HL-60/S4 treated with retinoic acid at 250 ng/mL for 4 days and 3 days (cell line): ENCODE measurements around the gene TMEM175.

Source experiments
- in situ Hi-C: fragments of 300-500 bp; cut with MboI; formaldehyde crosslinking; loops from 2 replicates; pipeline ENCODE4 v1.7.0; 2022; ENCODE audit warnings: low sequenced_read_pairs

The TMEM175 gene

GRCh38 chr4:945274-946102, 13.2 kb downstream of the TMEM175 start:
- in situ Hi-C loops = no loop called here

GRCh38 chr4:946103-946450, 13.8 kb downstream of the TMEM175 start:
- in situ Hi-C loops = no loop called here

GRCh38 chr4:946517-947471, 14.5 kb downstream of the TMEM175 start:
- in situ Hi-C loops = no loop called here

GRCh38 chr4:947491-947971, 15.3 kb downstream of the TMEM175 start:
- in situ Hi-C loops = no loop called here

GRCh38 chr4:948101-948935, 16.1 kb downstream of the TMEM175 start:
- in situ Hi-C loops = no loop called here

- in situ Hi-C loops = no loop called here
Observed at GRCh38 chr4:948936-949300, 16.7 kb downstream of the TMEM175 start.

- in situ Hi-C loops = no loop called here
Observed at GRCh38 chr4:949656-950055, 17.4 kb downstream of the TMEM175 start.

- in situ Hi-C loops = no loop called here
Observed at GRCh38 chr4:950136-951020, 18.1 kb downstream of the TMEM175 start.

GRCh38 chr4:951186-951585, 18.9 kb downstream of the TMEM175 start:
- in situ Hi-C loops = no loop called here

- in situ Hi-C loops = no loop called here
Observed at GRCh38 chr4:951594-952468, 19.6 kb downstream of the TMEM175 start.

- in situ Hi-C loops = no loop called here
Observed at GRCh38 chr4:952881-953573, 20.8 kb downstream of the TMEM175 start.

- in situ Hi-C loops = no loop called here
Observed at GRCh38 chr4:953574-953915, 21.3 kb downstream of the TMEM175 start.

- in situ Hi-C loops = no loop called here
Observed at GRCh38 chr4:954211-955020, 22.2 kb downstream of the TMEM175 start.

GRCh38 chr4:955161-955921, 23.1 kb downstream of the TMEM175 start:
- in situ Hi-C loops = no loop called here

- in situ Hi-C loops = no loop called here
Observed at GRCh38 chr4:955931-956381, 23.7 kb downstream of the TMEM175 start.

- in situ Hi-C loops = no loop called here
Observed at GRCh38 chr4:956531-957230, 24.4 kb downstream of the TMEM175 start.
